GM12878 (cell line): ENCODE measurements around the gene RNF169. TPM values are rescaled to one million over a fixed set of nuclear protein-coding genes. Genes with fewer than 3 reads are reported as not detected.

Source experiments
- ATAC-seq: fragments of 200-7000 bp; cut with Tn5 transposase; 3 replicates; pipeline ENCODE4 v1.9.1; 2020; ENCODE audit warnings: mild to moderate bottlenecking, moderate library complexity
- Bru-seq: library from RNA; stranded (reverse); fragments of 400-500 nt; gene quantifications from one replicate; lab custom pipeline; 2021; lab: Mats Ljungman, UMichigan
- BruChase-seq, 2 experiments: library from RNA; stranded (reverse); fragments of 400-500 nt; gene quantifications; one replicate each; lab custom pipeline; 2021; lab: Mats Ljungman, UMichigan
- BruUV-seq: library from RNA; stranded (reverse); fragments of 400-500 nt; replicated peaks from 2 replicates; lab custom pipeline; 2021; lab: Mats Ljungman, UMichigan
- CTCF ChIA-PET: fragments of 300-600 bp; sonication (Branson Sonifier 250); formaldehyde crosslinking; extraction: SDS; loops from one replicate; lab custom pipeline; 2021; ENCODE audit warnings: inconsistent platforms; lab: Yijun Ruan, JAX
- POLR2A ChIA-PET: fragments of 350-600 bp; formaldehyde crosslinking; extraction: SDS; loops from one replicate; lab custom pipeline; 2021; ENCODE audit warnings: inconsistent platforms; lab: Charles Lee
- RAD21 ChIA-PET: fragments of 300-600 bp; sonication (Branson Sonifier 250); formaldehyde crosslinking; loops from one replicate; lab custom pipeline; 2023; ENCODE audit warnings: antibody characterized with exemption; ENCODE audit not compliant: unreplicated experiment; lab: Charles Lee
- SMC1A ChIA-PET: fragments of 300-600 bp; sonication (Branson Sonifier 250); formaldehyde crosslinking; loops from one replicate; lab custom pipeline; 2023; ENCODE audit not compliant: unreplicated experiment, uncharacterized antibody; lab: Charles Lee
- DNase-seq: peaks from one replicate; pipeline ENCODE4 v3.0.0-alpha.2; 2011; ENCODE audit warnings: low read depth, low spot score
- FAIRE-seq: peaks from 3 replicates; lab custom pipeline; 2011; peaks lifted over from hg19 to GRCh38; lab: Jason Lieb, UNC
- H2AFZ ChIP-seq: 2 replicates; pipeline ENCODE4 v1.6.0; 2011; ENCODE audit warnings: low read depth, low read length, control low read depth; ENCODE audit not compliant: control insufficient read depth
- H3K27ac ChIP-seq: 2 replicates; pipeline ENCODE4 v1.5.1; 2011; ENCODE audit warnings: control low read depth; ENCODE audit not compliant: control insufficient read depth, insufficient read depth
- H3K27me3 ChIP-seq, 2 experiments: replicated peaks in 1 of 2; 2 replicates each; pipeline versions ENCODE4 v1.6.0 to v1.6.1; 2011; ENCODE audit warnings: low read length in 1 of 2; ENCODE audit not compliant: control insufficient read depth in 2 of 2, insufficient read depth in 2 of 2
- H3K36me3 ChIP-seq, 2 experiments: 2 replicates each; pipeline ENCODE4 v1.5.1; 2011; ENCODE audit warnings: low read length in 1 of 2; ENCODE audit not compliant: control insufficient read depth in 2 of 2, insufficient read depth in 2 of 2
- H3K4me1 ChIP-seq: 2 replicates; pipeline ENCODE4 v1.6.1; 2011; ENCODE audit warnings: mild to moderate bottlenecking, low read length, moderate library complexity, mixed read lengths; ENCODE audit not compliant: control insufficient read depth, insufficient read depth
- H3K4me2 ChIP-seq: 2 replicates; pipeline ENCODE4 v1.6.0; 2011; ENCODE audit warnings: control low read depth; ENCODE audit not compliant: control insufficient read depth, insufficient read depth
- H3K4me3 ChIP-seq: fragments of 200-600 bp; sonication (generic); 2 replicates; pipeline ENCODE4 v1.5.1; 2016
- H3K79me2 ChIP-seq: 2 replicates; pipeline ENCODE4 v1.6.0; 2011; ENCODE audit warnings: low read length; ENCODE audit not compliant: control insufficient read depth, insufficient read depth
- H3K9ac ChIP-seq: 2 replicates; pipeline ENCODE4 v1.8.0; 2011; ENCODE audit warnings: low read length, control low read depth, mixed read lengths; ENCODE audit not compliant: control insufficient read depth, insufficient read depth
- H3K9me3 ChIP-seq: replicated peaks from 3 replicates; pipeline ENCODE4 v1.5.1; 2011; ENCODE audit warnings: mild to moderate bottlenecking, low read length; ENCODE audit not compliant: control insufficient read depth, insufficient read depth
- H4K20me1 ChIP-seq: 2 replicates; pipeline ENCODE4 v1.6.0; 2011; ENCODE audit not compliant: control insufficient read depth, insufficient read depth
- ETV6 ChIP-seq, 2 experiments: fragments of 450-650 bp in 1 of 2; IDR thresholded peaks in 1 of 2; conservative IDR thresholded peaks in 1 of 2; 2 replicates each; pipeline ENCODE4 v1.6.1; 2014; ENCODE audit warnings: antibody characterized with exemption in 1 of 2, borderline replicate concordance in 1 of 2, low read depth in 1 of 2, mild to moderate bottlenecking in 1 of 2, moderate library complexity in 1 of 2
- MTA2 ChIP-seq: fragments of 450-650 bp; IDR thresholded peaks from 2 replicates; pipeline ENCODE4 v1.6.1; 2016; ENCODE audit warnings: low read depth, mild to moderate bottlenecking, moderate library complexity
- MXI1 ChIP-seq: fragments of 150-350 bp; IDR thresholded peaks from 2 replicates; pipeline ENCODE4 v1.6.1; 2011; ENCODE audit warnings: low read depth, mild to moderate bottlenecking, inconsistent platforms, low read length, improper control_type of control experiment
- RAD51 ChIP-seq: fragments of 450-650 bp; IDR thresholded peaks from 2 replicates; pipeline ENCODE4 v1.6.1; 2016; ENCODE audit warnings: moderate library complexity, mild to moderate bottlenecking, inconsistent platforms
- RUNX3 ChIP-seq: IDR thresholded peaks from 2 replicates; pipeline ENCODE4 v1.6.1; 2012; ENCODE audit warnings: low read length, inconsistent platforms
- TCF12 ChIP-seq: IDR thresholded peaks from 2 replicates; pipeline ENCODE4 v1.6.1; 2011; ENCODE audit warnings: low read depth, mild to moderate bottlenecking, low read length
- ZBTB33 ChIP-seq: fragments of 450-650 bp; IDR thresholded peaks from 2 replicates; pipeline ENCODE4 v1.6.1; 2017; ENCODE audit warnings: mild to moderate bottlenecking
- WGBS: methylation state at CpG from one replicate; pipeline ENCODE4 v1.1.6; 2016; ENCODE audit warnings: low lambda C conversion rate; ENCODE audit not compliant: insufficient replicate concordance, insufficient coverage; ENCODE audit errors: missing lambda C conversion rate; 5-methylcytosine and 5-hydroxymethylcytosine counted together
- in situ Hi-C: fragments of 300-500 bp; cut with MboI; formaldehyde crosslinking; loops from 9 replicates; pipeline ENCODE4 v1.14.3; 2018; ENCODE audit warnings: mixed read lengths
- intact Hi-C: fragments of 100-400 bp; cut with micrococcal nuclease; formaldehyde crosslinking; loops from one replicate; pipeline ENCODE4 v1.14.2; 2022; ENCODE audit not compliant: unreplicated experiment
- long read RNA-seq, 2 experiments: library from polyadenylated mRNA; unstranded; transcript quantifications; one replicate each; pipeline ENCODE4 v2.0.0, GENCODE V29; 2019 to 2020
- polyA minus RNA-seq, 3 experiments: library from RNA; depleted of rRNA, polyadenylated mRNA; stranded (reverse); fragments of >200 nt; gene quantifications; 2 replicates each; pipeline ENCODE4 v1.2.3, GENCODE V29; 2011
- polyA plus RNA-seq, 11 experiments: library from polyadenylated mRNA; depleted of rRNA in 4 of 11; unstranded in 6 of 11; stranded (reverse) in 5 of 11; fragments of >200 nt; fragmentation: Nextera tagmentation in 4 of 11; fragmentation: Illumina TruSeq in 1 of 11; extraction: Ambion mirVana in 4 of 11; extraction: Trizol in 1 of 11; gene quantifications; 1 replicate in 1 of 11; 2 replicates in 10 of 11; pipeline versions ENCODE4 v1.2.1 to v1.2.3, GENCODE V29; 2011 to 2016; ENCODE audit warnings: inconsistent platforms in 2 of 11, missing spikeins in 2 of 11, low read depth in 1 of 11
- total RNA-seq, 4 experiments: library from RNA; depleted of rRNA in 3 of 4; stranded (reverse); fragments of >200 nt in 3 of 4; fragmentation: Illumina TruSeq in 1 of 4; extraction: Trizol in 1 of 4; gene quantifications; 2 replicates each; pipeline versions ENCODE4 v1.2.1 to v1.2.3, GENCODE V29; 2013 to 2021
- TF ChIP-seq, protein P1 (sequence below): fragments of 450-650 bp; IDR thresholded peaks from 2 replicates; pipeline ENCODE4 v1.6.1; 2016; ENCODE audit warnings: mild to moderate bottlenecking, moderate library complexity, borderline replicate concordance

The RNF169 gene
- total RNA-seq (2013; cell fraction: nucleolus; rRNA removed): 35.5 and 35.8 TPM in 2 replicates
- total RNA-seq (2014; rRNA removed): 12.1 and 14.0 TPM in 2 replicates
- total RNA-seq (2014; rRNA removed; fragmentation: Illumina TruSeq; extraction: Trizol): 13.2 and 14.1 TPM in 2 replicates
- 12.8 and 13.1 TPM in 2 replicates for total RNA-seq (2021)
- 3.3 TPM for polyA plus RNA-seq (2011; ENCODE audit: low read depth)
- polyA plus RNA-seq (2011; rRNA removed): 12.0 and 14.8 TPM in 2 replicates
- 6.0 and 7.4 TPM in 2 replicates for polyA plus RNA-seq (2011; cell fraction: cytosol; rRNA removed)
- 9.8 and 11.9 TPM in 2 replicates for polyA plus RNA-seq (2011; cell fraction: nucleus; rRNA removed)
- polyA plus RNA-seq (2012): 4.7 and 5.2 TPM in 2 replicates
- polyA plus RNA-seq (2014; fragmentation: Illumina TruSeq; extraction: Trizol): 7.5 and 9.8 TPM in 2 replicates
- polyA plus RNA-seq (2014; fragmentation: Nextera tagmentation; extraction: Ambion mirVana): under 1 TPM; 0.32 to 0.42 TPM
- 5.1 and 5.2 TPM in 2 replicates for polyA plus RNA-seq (2014; rRNA removed)
- under 1 TPM; 0.74 to 0.97 TPM for polyA plus RNA-seq (2016; fragmentation: Nextera tagmentation; extraction: Ambion mirVana)
- 32.6 and 32.9 TPM in 2 replicates for polyA minus RNA-seq (2011; rRNA and poly(A)+ RNA removed)
- 10.6 and 11.4 TPM in 2 replicates for polyA minus RNA-seq (2011; cell fraction: cytosol; rRNA and poly(A)+ RNA removed)
- 20.8 and 27.7 TPM in 2 replicates for polyA minus RNA-seq (2011; cell fraction: nucleus; rRNA and poly(A)+ RNA removed)
- percentile 78 among the genes with signal in this experiment for Bru-seq, nascent RNA
- percentile 77 among the genes with signal in this experiment for BruChase-seq, experiment 1, labeled RNA remaining after a 6-hour chase
- BruChase-seq, experiment 2, labeled RNA remaining after a 2-hour chase: percentile 78 among the genes with signal in this experiment
- long read RNA-seq, experiment 1, partial matches to known transcripts: 0 of 7 reads
- long read RNA-seq, experiment 1, other reads (novel, unspliced or antisense): 7 of 7 reads
- long read RNA-seq, experiment 2, partial matches to known transcripts: 0 of 10 reads
- long read RNA-seq, experiment 2, other reads (novel, unspliced or antisense): 10 of 10 reads

DNA sequence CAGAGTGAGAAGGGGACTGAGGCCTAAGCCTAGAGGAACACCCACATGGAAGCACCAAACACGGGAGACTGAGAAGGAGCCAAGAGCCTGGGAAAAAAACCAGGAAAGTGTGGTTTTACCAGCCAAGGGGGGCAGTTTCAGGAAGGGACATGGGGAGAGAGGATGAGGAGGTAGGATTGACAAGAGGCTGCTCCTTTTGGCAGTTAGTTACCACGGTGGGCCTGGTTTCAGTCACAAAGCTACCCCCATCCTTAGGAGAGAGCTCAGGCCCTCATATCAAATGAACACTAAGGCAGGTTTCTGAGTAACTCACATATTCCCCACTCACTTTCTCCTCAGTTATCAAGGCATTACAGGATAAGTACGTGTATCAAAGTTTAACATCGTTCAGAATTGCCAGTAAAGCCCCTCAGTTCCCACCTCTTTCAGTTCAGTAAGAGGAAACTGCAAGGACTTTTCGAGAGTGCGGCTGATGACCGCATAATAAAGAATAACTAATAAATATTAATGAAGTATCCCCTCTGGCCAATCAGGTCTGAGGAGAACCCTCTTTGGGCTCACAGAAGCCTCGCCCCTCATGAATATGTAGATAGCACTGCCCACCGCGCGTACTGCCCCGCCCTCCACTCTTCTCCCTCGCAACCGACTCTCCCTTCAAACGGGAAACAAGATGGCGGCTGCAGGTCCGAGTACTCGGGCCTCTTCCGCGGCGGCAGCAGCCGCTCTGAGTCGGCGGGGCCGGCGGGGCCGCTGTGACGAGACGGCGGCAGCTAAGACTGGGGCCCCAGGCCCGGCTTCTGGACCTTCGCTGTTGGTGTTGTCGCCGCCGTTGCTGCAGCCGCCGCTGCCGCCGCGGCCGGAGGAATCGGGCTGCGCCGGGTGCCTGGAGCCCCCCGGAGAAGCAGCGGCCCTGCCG is at the start of gene RNF169:
TSS of gene RNF169 (plus strand) at position 639 of the 916 bp plus-strand sequence. CDS start at position 671, 32 bp downstream.
- ChIA-PET RAD21 (no interaction called here), POLR2A (interaction anchor here (0.6 to 1.6 kb wide), 6 partner anchors 25 to 789 kb away, joined by 3 to 5 read pairs (median 5); no protein-coding TSS in a partner anchor), SMC1A (interaction anchor here (0.7 to 1.6 kb wide), 4 partner anchors 9 to 256 kb away, joined by 3 to 4 read pairs (median 3); no protein-coding TSS in a partner anchor), CTCF (interaction anchor here (0.6 to 1.5 kb wide), 6 partner anchors 9 to 510 kb away, joined by 3 to 19 read pairs (median 4); no protein-coding TSS in a partner anchor)
- H3K4me3 ChIP-seq: peak within 1 kb of the TSS; percentile 72
- FAIRE-seq (peak; percentile 80), DNase-seq (peak; percentile 90), ATAC-seq (peak; percentile 99)
- H3K9me3 ChIP-seq: no peaks in the 10 kb centered on the region
- H3K36me3 ChIP-seq: no peaks in the 10 kb centered on the region
- H3K4me2 ChIP-seq: peak within 1 kb of the TSS; percentile 80
- in situ Hi-C loops (no loop called here), intact Hi-C loops (no loop called here)
- peaks cover 0 to 2% of the 10 kb centered on the region in 2 experiments; a peak in 1 of 4 replicates for H3K27me3 ChIP-seq
- H3K27ac ChIP-seq: peak within 1 kb of the TSS; percentile 72
- H3K79me2 ChIP-seq: peaks cover 33% of the 10 kb centered on the region
- TSS peak; percentile 89 for BruUV-seq
- no peaks in the 10 kb centered on the region for H4K20me1 ChIP-seq
- H3K9ac ChIP-seq: peak within 1 kb of the TSS; percentile 78
- peak within 1 kb of the TSS; percentile 80 for H2AFZ ChIP-seq
- peaks cover 10% of the 10 kb centered on the region for H3K4me1 ChIP-seq
- 2% methylated on average over 47 of the region's 47 CpGs for WGBS
- peak; percentile 28; the same call in 1 of the 2 replicates for TF ChIP-seq TCF12
- TF ChIP-seq ZBTB33: no peak
- TF ChIP-seq, protein P1, sequence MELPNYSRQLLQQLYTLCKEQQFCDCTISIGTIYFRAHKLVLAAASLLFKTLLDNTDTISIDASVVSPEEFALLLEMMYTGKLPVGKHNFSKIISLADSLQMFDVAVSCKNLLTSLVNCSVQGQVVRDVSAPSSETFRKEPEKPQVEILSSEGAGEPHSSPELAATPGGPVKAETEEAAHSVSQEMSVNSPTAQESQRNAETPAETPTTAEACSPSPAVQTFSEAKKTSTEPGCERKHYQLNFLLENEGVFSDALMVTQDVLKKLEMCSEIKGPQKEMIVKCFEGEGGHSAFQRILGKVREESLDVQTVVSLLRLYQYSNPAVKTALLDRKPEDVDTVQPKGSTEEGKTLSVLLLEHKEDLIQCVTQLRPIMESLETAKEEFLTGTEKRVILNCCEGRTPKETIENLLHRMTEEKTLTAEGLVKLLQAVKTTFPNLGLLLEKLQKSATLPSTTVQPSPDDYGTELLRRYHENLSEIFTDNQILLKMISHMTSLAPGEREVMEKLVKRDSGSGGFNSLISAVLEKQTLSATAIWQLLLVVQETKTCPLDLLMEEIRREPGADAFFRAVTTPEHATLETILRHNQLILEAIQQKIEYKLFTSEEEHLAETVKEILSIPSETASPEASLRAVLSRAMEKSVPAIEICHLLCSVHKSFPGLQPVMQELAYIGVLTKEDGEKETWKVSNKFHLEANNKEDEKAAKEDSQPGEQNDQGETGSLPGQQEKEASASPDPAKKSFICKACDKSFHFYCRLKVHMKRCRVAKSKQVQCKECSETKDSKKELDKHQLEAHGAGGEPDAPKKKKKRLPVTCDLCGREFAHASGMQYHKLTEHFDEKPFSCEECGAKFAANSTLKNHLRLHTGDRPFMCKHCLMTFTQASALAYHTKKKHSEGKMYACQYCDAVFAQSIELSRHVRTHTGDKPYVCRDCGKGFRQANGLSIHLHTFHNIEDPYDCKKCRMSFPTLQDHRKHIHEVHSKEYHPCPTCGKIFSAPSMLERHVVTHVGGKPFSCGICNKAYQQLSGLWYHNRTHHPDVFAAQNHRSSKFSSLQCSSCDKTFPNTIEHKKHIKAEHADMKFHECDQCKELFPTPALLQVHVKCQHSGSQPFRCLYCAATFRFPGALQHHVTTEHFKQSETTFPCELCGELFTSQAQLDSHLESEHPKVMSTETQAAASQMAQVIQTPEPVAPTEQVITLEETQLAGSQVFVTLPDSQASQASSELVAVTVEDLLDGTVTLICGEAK: peak; percentile 51; the same call in 1 of the 2 replicates
- TF ChIP-seq MXI1: peak; percentile 35; the same call in 1 of the 2 replicates
- peak; percentile 74 for TF ChIP-seq RAD51
- TF ChIP-seq ETV6 (conservative IDR thresholded peaks at IDR 0.05 in 1 of 2, IDR thresholded peaks at IDR 0.05 in 1 of 2; ENCODE audit: borderline replicate concordance in 1 of 2, low read depth in 1 of 2): peak in 1 of 2 experiments; percentile 7; a peak in 1 of 4 replicates
- peak; percentile 61 for TF ChIP-seq RUNX3
- 0 out of 2 replicates have a peak, but pooled peaks have one; percentile 18 for TF ChIP-seq MTA2
